GM12875 (cell line): ENCODE measurements around the gene CPXM2.

Source experiments
- H3K4me3 ChIP-seq: one replicate; pipeline ENCODE4 v1.5.1; 2011; ENCODE audit warnings: low read depth, low read length, control low read depth
- TF ChIP-seq, protein P1 (sequence below): IDR thresholded peaks from 2 replicates; pipeline ENCODE4 v1.5.1; 2011; ENCODE audit warnings: low read depth, mild to moderate bottlenecking, control low read depth, inconsistent platforms, low read length, moderate library complexity, borderline replicate concordance; ENCODE audit not compliant: insufficient read depth

Gene CPXM2

DNA sequence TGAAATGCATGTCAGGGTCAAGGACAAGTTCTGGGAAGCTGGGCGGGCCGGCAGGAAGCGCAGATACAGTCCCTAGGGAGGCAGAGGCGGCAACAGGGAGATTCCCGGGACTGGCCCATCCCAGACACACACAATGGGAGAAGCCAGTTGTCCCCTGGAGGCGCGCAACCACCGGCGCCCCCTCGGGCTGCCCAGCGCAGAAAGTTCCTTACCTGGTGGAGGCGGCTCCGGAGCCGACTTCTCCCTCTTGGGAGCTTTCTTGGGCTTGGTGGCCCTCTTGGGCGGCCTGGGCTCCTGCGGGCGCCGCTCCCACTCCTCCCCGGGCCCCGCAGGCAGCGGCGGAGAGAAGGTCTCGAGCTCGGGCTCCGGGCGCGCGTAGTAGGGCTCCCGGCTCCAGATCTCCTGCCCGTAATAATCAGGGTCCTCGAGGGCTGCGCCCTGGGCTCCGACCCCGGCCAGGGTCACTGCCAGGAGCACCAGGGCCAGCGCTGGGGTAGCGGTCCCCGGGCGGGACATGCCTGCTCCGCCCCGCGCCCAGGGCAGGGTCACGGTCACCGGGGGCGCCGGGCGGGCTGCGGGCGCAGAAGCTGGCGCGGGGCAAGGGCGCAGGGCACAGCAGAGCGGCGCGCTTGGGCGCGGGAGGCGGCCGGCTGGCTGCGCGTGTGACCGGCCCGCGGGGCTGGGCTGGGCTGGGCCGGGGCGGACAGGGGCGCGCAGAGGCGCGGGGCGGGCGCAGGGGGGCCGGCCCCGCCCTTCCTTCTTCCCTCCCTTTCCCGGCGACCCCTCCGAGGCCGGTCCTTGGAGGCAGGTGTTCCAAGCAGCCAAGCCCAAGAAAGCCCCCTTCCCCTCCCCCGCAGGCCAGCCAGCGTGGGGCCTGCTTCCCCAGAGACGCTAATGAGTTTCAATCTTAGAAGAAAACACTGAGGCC is at the start of gene CPXM2:
Gene CPXM2, minus strand, starts transcription at position 664 of the 928 bp plus-strand sequence. Its CDS starts 148 bp downstream, at position 516.
- no peak within 1 kb of the TSS for H3K4me3 ChIP-seq
- TF ChIP-seq, protein P1, sequence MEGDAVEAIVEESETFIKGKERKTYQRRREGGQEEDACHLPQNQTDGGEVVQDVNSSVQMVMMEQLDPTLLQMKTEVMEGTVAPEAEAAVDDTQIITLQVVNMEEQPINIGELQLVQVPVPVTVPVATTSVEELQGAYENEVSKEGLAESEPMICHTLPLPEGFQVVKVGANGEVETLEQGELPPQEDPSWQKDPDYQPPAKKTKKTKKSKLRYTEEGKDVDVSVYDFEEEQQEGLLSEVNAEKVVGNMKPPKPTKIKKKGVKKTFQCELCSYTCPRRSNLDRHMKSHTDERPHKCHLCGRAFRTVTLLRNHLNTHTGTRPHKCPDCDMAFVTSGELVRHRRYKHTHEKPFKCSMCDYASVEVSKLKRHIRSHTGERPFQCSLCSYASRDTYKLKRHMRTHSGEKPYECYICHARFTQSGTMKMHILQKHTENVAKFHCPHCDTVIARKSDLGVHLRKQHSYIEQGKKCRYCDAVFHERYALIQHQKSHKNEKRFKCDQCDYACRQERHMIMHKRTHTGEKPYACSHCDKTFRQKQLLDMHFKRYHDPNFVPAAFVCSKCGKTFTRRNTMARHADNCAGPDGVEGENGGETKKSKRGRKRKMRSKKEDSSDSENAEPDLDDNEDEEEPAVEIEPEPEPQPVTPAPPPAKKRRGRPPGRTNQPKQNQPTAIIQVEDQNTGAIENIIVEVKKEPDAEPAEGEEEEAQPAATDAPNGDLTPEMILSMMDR: no peak

DNA sequence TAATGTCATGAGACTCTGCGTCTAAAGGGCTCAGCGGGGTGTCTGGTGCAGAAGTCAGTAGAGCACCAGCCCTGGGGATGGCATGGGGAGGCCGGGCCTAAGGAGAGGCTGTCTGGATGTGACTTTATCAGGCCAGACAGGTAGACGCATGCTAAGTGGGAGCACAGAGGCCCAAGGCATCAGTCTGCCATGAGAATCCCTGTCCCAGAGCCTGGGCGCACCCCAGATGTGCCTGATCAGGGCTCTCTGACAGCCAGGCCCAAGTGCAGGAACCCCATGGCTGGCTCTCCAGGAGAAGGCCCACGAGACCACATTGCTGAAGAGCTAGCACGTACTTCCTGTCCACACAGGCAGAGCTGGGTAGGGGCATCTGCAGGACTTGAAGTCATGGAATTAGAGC is 48.0 kb upstream of the CPXM2 start:
- TF ChIP-seq, protein P1: no peak
- no peak overlapping the region for H3K4me3 ChIP-seq

DNA sequence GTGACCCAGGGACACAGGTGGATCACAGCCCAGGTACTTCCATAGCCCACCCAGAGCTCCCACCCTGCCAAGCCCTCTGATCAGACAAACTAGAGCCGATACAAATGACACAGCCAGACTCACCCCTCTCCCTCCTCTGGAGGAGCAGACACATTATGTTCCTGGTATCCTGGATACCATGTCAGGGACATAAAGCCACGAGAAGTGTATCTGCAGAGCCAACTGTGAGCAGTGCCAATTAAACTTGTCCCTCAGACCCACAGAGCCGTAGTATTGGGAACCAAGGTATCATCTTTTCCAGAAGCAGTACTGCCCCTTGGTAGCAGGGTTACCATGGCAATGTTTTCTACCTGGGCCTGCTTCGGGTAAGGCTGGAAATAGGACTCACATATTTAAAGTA is 47.3 kb upstream of the CPXM2 start:
- TF ChIP-seq, protein P1: no peak
- H3K4me3 ChIP-seq: no peak overlapping the region

DNA sequence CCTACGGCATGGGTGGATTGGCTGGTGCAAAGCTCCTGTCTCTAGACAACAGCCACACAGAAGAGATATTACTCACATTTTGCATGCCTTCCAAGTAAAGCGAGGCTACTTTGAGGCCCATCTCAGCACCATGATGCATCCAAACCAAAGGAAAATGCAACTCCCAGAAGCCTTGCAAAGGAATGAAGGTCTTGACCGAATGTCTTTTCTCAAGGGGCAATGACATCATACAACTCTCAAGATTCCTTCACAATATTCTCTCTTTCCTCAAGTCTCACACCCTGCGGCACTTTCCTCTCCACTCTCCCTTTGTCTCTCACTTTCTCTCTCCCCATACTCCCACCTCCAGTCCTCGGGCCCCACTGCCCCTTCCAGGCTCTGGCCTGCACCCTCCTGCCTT is 44.8 kb upstream of the CPXM2 start:
- TF ChIP-seq, protein P1: no peak
- H3K4me3 ChIP-seq: no peak overlapping the region

DNA sequence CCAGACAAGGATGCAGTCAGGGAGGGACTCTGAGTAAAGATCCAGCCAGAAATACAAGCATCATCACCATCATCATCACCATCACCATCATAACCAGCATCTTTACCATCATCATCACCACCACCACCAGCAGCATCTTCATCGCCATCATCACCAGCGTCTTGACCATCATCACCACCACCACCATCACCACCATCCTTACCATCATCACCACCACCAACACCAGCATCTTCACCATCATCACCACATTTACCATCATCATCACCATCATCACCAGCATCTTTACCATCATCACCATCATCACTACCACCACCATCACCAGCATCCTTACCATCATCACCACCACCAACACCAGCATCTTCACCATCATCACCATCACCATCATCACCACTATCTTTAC is 44.1 kb upstream of the CPXM2 start:
- no peak overlapping the region for H3K4me3 ChIP-seq
- TF ChIP-seq, protein P1: no peak

DNA sequence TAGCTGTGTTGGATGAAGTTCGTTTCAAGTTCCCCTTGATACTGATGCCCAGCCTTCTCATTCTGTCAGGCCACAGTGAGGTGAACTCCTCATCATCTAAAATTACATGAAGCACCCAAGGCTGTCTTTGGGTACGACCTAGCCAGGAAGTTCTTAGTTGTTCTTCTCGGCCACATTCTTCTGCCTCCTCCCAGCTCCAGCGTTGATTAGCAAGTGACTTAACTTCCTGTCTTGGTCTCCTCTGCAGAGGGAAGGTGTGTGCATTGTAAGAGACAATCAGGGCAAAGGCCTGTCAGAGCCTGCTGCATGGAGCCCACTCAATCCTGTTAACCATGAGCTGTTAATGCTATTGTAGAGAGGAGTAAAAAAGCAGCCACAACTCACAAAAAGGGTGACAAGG is 43.2 kb upstream of the CPXM2 start:
- no peak overlapping the region for H3K4me3 ChIP-seq
- TF ChIP-seq, protein P1: no peak

DNA sequence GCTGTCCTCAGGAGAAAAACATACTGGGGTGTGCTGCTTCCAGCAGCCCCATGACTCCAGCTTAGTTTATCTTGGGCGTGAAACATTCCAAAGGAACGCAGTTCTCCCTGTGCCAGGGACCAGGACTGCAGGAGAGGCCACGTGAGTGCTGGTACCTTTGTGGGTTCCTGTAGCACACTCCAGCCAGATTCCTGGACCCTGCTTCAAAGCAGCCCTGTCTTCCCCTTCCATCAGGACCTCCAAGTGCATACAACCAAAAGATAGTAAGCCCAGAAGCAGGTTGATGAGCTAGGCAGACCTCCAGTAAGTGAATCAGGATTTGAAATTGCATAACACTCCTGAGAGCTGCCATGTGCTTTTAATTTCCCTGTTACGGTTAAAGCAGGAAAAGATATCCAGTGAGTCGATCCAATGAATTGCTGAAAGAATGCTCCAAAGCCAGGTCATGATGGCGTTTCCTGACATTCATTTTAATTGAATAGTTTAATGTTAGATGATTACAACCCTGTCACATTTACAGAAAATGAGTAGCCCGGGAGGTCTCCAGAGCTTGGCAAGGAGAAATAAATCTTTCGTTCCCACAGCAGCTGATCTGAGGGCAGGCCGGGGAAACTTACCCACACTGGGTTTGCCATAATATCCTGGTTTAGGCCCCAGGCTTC is 38.9 kb upstream of the CPXM2 start:
- no peak overlapping the region for H3K4me3 ChIP-seq
- TF ChIP-seq, protein P1: no peak
